Immature natural killer cell (primary cell): ENCODE measurements around the gene KPNB1. TPM values are rescaled to one million over a fixed set of nuclear protein-coding genes. Genes with fewer than 3 reads are reported as not detected.

Experiments used
- DNase-seq, 3 donors: peaks; one replicate each; pipeline ENCODE4 v3.0.0; 2022; ENCODE audit warnings: mixed read lengths in 1 of 3
- H3K27ac Mint-ChIP-seq, 6 donors: one replicate each; pipeline ENCODE4 v1.8.0; 2020; ENCODE audit warnings: mixed read lengths in 6 of 6, mild to moderate bottlenecking in 5 of 6, inconsistent platforms in 4 of 6, moderate library complexity in 3 of 6
- H3K27me3 Mint-ChIP-seq, 3 donors: one replicate each; pipeline ENCODE4 v1.8.0; 2020 to 2021; ENCODE audit warnings: low read depth in 3 of 3, mild to moderate bottlenecking in 3 of 3, mixed read lengths in 3 of 3, moderate library complexity in 3 of 3, inconsistent platforms in 1 of 3
- H3K36me3 Mint-ChIP-seq, 3 donors: one replicate each; pipeline ENCODE4 v1.8.0; 2020; ENCODE audit warnings: mixed read lengths in 3 of 3, inconsistent platforms in 2 of 3, mild to moderate bottlenecking in 2 of 3
- H3K4me1 Mint-ChIP-seq, 2 donors: one replicate each; pipeline ENCODE4 v1.8.0; 2020; ENCODE audit warnings: inconsistent platforms in 2 of 2, mild to moderate bottlenecking in 2 of 2, mixed read lengths in 2 of 2, moderate library complexity in 1 of 2
- H3K4me3 Mint-ChIP-seq, 5 donors: one replicate each; pipeline ENCODE4 v1.8.0; 2020; ENCODE audit warnings: mild to moderate bottlenecking in 5 of 5, mixed read lengths in 5 of 5, inconsistent platforms in 3 of 5, moderate library complexity in 3 of 5
- H3K9me3 Mint-ChIP-seq, 6 donors: one replicate each; pipeline ENCODE4 v1.8.0; 2020; ENCODE audit warnings: mild to moderate bottlenecking in 6 of 6, mixed read lengths in 6 of 6, inconsistent platforms in 4 of 6, moderate library complexity in 3 of 6
- polyA plus RNA-seq, 3 donors: library from polyadenylated mRNA; unstranded; fragments of 300-500 nt; fragmentation: Illumina TruSeq; gene quantifications; one replicate each; pipeline ENCODE4 v1.2.3, GENCODE V29; 2021

The KPNB1 gene
- polyA plus RNA-seq, 3 donors from 2014 or later: 15.8 to 27.9 (median 17.3) TPM

GRCh38 chr17:47649972-47650524, 329 bp downstream of the KPNB1 start:
- Mint-ChIP-seq H3K27me3 (peaks cover 7 to 14% (median 13%) of the 10 kb centered on the region in 3 donors), H3K27ac (peak overlapping the region; percentile 96 to 99 (median 98)), H3K9me3 (no peaks in the 10 kb centered on the region), H3K4me3 (peak overlapping the region; percentile 96 to 99 (median 97)), H3K4me1 (peaks cover 48 to 58% of the 10 kb centered on the region in 2 donors), H3K36me3 (peaks cover 0 to 25% (median 12%) of the 10 kb centered on the region in 3 donors)
- DNase-seq: no peak

- Mint-ChIP-seq H3K9me3 (no peaks in the 10 kb centered on the region), H3K4me3 (peak overlapping the region; percentile 84 to 97 (median 86)), H3K27me3 (peaks cover 7 to 14% (median 13%) of the 10 kb centered on the region in 3 donors), H3K27ac (peak overlapping the region; percentile 73 to 93 (median 90)), H3K36me3 (peaks cover 0 to 32% (median 19%) of the 10 kb centered on the region in 3 donors), H3K4me1 (peaks cover 56 to 66% of the 10 kb centered on the region in 2 donors)
- DNase-seq: peak; percentile 84 to 88 (median 86)
Measured at GRCh38 chr17:47650525-47651522, 1.1 kb downstream of the KPNB1 start.

DNA sequence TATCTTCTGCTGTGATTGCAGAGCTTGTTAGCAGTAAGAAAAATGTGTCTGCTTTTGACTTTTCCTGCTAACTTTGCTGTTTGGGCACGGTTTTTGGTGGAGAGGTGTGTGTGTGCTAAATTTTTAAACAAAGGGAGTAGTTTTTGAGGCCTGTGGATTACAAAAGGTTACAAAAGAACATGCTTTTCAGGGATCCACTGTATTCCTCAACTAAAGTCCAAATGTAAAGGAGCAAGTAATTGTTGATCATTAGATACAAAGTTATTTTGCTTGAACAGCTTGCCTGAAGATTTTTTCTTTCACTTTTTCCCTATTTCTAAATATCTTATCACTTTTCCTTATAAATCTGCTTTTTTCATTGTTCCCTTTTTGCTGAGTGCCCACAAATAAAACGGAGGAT, 2.0 kb downstream of the KPNB1 start:
- H3K36me3 Mint-ChIP-seq: peaks cover 2 to 37% (median 22%) of the 10 kb centered on the region in 3 donors
- no peaks in the 10 kb centered on the region for H3K9me3 Mint-ChIP-seq
- H3K4me1 Mint-ChIP-seq: peaks cover 57 to 68% of the 10 kb centered on the region in 2 donors
- H3K4me3 Mint-ChIP-seq: peak overlapping the region in 3 of 5 donors; percentile 16 to 87 (median 68)
- peak overlapping the region; percentile 47 to 90 (median 76) for H3K27ac Mint-ChIP-seq
- H3K27me3 Mint-ChIP-seq: peaks cover 7 to 14% (median 13%) of the 10 kb centered on the region in 3 donors
- DNase-seq: no peak

DNA sequence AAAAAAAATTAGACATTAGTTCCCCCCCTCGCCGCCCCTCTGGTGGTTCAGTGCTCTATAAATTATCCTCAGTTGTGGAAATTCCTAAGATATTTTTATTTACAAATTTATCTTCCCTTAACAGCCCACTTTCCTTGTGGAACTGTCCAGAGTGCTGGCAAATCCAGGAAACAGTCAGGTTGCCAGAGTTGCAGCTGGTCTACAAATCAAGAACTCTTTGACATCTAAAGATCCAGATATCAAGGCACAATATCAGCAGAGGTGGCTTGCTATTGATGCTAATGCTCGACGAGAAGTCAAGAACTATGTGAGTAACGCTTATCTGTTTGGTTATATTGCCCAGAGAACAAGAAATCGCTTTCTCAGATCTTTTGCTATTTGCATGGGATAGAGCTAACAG, 2.9 kb downstream of the KPNB1 start:
- H3K4me1 Mint-ChIP-seq: peaks cover 58 to 68% of the 10 kb centered on the region in 2 donors
- H3K27ac Mint-ChIP-seq: peak overlapping the region in 4 of 6 donors; percentile 7 to 76 (median 68)
- H3K4me3 Mint-ChIP-seq: no peak overlapping the region
- no peak for DNase-seq
- H3K27me3 Mint-ChIP-seq: peaks cover 7 to 14% (median 13%) of the 10 kb centered on the region in 3 donors
- H3K9me3 Mint-ChIP-seq: no peaks in the 10 kb centered on the region
- peaks cover 3 to 44% (median 28%) of the 10 kb centered on the region in 3 donors for H3K36me3 Mint-ChIP-seq

DNA sequence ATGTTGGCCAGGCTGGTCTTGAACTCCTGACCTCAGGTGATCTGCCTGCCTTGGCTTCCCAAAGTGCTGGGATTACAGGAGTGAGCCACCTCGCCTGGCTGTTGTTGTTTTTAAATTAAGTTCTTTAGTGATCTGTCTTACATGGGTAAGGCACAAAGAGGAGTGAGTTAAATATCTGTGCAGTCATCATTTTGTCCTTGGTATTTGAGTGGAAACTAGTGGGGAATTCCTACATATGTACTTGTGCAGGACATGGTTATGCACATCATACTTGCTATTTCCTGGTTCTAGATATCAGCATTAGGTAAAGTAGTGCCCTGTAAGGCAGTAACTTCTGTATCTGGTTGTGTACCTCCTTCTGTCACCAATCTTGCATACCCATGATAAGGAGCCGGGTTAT, 3.7 kb downstream of the KPNB1 start:
- H3K27me3 Mint-ChIP-seq: peaks cover 7 to 14% (median 13%) of the 10 kb centered on the region in 3 donors
- peaks cover 58 to 70% of the 10 kb centered on the region in 2 donors for H3K4me1 Mint-ChIP-seq
- no peak for DNase-seq
- H3K36me3 Mint-ChIP-seq: peaks cover 5 to 47% (median 31%) of the 10 kb centered on the region in 3 donors
- H3K4me3 Mint-ChIP-seq: no peak overlapping the region
- H3K9me3 Mint-ChIP-seq: no peaks in the 10 kb centered on the region
- peak overlapping the region in 3 of 6 donors; percentile 24 to 51 (median 34) for H3K27ac Mint-ChIP-seq

- DNase-seq: no peak
- no peaks in the 10 kb centered on the region for H3K9me3 Mint-ChIP-seq
- peaks cover 0 to 4% (median 4%) of the 10 kb centered on the region in 3 donors for H3K27me3 Mint-ChIP-seq
- no peak overlapping the region for H3K4me3 Mint-ChIP-seq
- H3K4me1 Mint-ChIP-seq: peaks cover 57 to 69% of the 10 kb centered on the region in 2 donors
- peaks cover 10 to 52% (median 34%) of the 10 kb centered on the region in 3 donors for H3K36me3 Mint-ChIP-seq
- H3K27ac Mint-ChIP-seq: peak overlapping the region; percentile 15 to 74 (median 60)
Measured at GRCh38 chr17:47654991-47655390, 5.3 kb downstream of the KPNB1 start.

DNA sequence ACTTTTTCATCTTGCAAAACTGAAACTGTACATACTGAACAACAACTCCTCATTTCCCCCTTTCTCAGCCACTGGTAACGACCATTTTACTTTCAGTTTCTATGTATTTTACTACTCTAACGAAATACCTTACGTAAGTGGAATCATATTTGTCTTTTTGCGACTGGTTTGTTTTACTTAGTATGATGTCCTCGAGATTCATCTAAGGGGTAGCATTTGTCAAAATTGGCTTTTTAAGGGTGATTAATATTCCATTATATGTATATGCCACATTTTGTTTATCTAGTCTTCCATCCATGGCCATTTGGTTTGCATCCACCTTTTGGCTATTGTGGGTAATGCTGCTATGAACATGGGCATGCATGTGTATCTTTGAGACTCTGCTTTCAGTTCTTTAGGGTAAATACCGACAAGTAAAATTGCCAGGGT, 10.4 kb downstream of the KPNB1 start:
- peak; percentile 60 to 65 (median 65) for DNase-seq
- Mint-ChIP-seq H3K27ac (peak overlapping the region; percentile 85 to 97 (median 90)), H3K4me3 (peak overlapping the region; percentile 82 to 90 (median 86)), H3K36me3 (peaks cover 15 to 37% (median 28%) of the 10 kb centered on the region in 3 donors), H3K4me1 (peaks cover 38 to 43% of the 10 kb centered on the region in 2 donors), H3K27me3 (peaks cover 0 to 3% (median 0%) of the 10 kb centered on the region in 3 donors), H3K9me3 (no peaks in the 10 kb centered on the region)

GRCh38 chr17:47663912-47664623, 14.3 kb downstream of the KPNB1 start:
- Mint-ChIP-seq H3K27me3 (peaks cover 0 to 3% (median 0%) of the 10 kb centered on the region in 3 donors), H3K9me3 (no peaks in the 10 kb centered on the region), H3K27ac (peak overlapping the region in 5 of 6 donors; percentile 56 to 81 (median 64)), H3K4me3 (no peak overlapping the region), H3K4me1 (peaks cover 19 to 27% of the 10 kb centered on the region in 2 donors), H3K36me3 (peaks cover 5 to 29% (median 16%) of the 10 kb centered on the region in 3 donors)
- DNase-seq: peak; percentile 62 to 70 (median 63)

DNA sequence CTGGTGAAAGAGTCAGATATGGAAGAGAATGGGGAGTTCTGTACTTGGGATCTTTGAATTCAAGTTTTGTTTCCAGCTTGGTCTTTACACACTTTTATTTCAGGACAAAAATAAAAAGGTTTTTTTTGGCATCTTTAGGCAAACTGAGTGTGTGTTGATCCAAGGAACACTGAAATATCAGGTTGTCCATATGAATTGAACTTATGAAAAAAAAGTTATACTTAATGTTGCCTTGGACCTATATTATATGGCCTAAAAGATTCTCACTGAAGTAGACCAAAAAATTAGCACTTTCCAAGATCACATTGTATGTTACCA, 14.9 kb downstream of the KPNB1 start:
- Mint-ChIP-seq H3K4me3 (no peak overlapping the region), H3K4me1 (peaks cover 17 to 23% of the 10 kb centered on the region in 2 donors), H3K36me3 (peaks cover 6 to 34% (median 19%) of the 10 kb centered on the region in 3 donors), H3K27me3 (peaks cover 0 to 3% (median 0%) of the 10 kb centered on the region in 3 donors), H3K9me3 (no peaks in the 10 kb centered on the region), H3K27ac (peak overlapping the region in 4 of 6 donors; percentile 18 to 81 (median 60))
- DNase-seq: no peak

DNA sequence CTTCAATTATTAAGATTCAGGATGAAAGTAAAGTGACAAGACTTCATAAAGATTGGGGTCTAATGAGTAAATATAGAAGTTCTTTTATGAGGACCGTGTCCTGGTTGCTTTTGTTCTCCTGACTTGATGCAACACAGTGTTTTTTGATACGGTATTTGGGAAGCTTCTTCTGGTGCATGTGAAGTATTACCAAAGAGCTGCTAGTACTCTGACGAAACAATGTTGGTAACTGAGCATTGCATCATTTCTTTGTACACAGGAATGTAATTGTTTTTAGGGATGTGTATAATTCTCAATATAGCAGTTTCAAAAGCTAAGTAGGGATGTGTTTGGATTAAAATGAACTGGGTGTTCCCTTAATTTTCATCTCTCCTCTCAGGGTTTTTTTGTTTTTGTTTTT, 15.9 kb downstream of the KPNB1 start:
- H3K36me3 Mint-ChIP-seq: peaks cover 13 to 43% (median 26%) of the 10 kb centered on the region in 3 donors
- DNase-seq: no peak
- no peaks in the 10 kb centered on the region for H3K9me3 Mint-ChIP-seq
- peak overlapping the region in 1 of 6 donors; percentile 30 for H3K27ac Mint-ChIP-seq
- no peak overlapping the region for H3K4me3 Mint-ChIP-seq
- peaks cover 12% of the 10 kb centered on the region in 2 donors for H3K4me1 Mint-ChIP-seq
- H3K27me3 Mint-ChIP-seq: peaks cover 0 to 3% (median 0%) of the 10 kb centered on the region in 3 donors

GRCh38 chr17:47669081-47669480, 19.4 kb downstream of the KPNB1 start:
- H3K27me3 Mint-ChIP-seq: peaks cover 0 to 2% (median 0%) of the 10 kb centered on the region in 3 donors
- DNase-seq: no peak
- H3K4me1 Mint-ChIP-seq: peaks cover 6 to 7% of the 10 kb centered on the region in 2 donors
- no peaks in the 10 kb centered on the region for H3K9me3 Mint-ChIP-seq
- H3K4me3 Mint-ChIP-seq: no peak overlapping the region
- peaks cover 19 to 55% (median 35%) of the 10 kb centered on the region in 3 donors for H3K36me3 Mint-ChIP-seq
- H3K27ac Mint-ChIP-seq: no peak overlapping the region

DNA sequence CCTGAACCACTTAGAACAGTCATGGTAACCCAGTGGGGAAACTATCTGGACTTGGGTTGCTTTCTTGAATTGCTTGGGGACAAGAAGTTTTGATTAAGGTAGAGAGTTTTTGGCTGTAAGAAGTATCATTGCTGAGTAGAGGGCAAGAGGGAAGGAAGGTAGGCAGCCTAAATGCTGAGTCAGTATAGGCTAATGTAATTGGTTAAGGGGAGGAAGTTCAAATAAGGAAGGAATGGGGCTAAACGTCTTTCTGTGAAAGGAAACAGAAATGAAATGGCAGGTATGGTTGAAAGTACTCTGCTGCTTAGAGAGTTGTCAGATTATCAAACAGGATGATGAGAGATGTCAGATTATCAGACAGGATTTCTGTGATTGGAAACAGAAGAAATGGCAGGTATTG, 20.3 kb downstream of the KPNB1 start:
- peaks cover 0 to 3% of the 10 kb centered on the region in 2 donors for H3K4me1 Mint-ChIP-seq
- peaks cover 16 to 60% (median 40%) of the 10 kb centered on the region in 3 donors for H3K36me3 Mint-ChIP-seq
- no peak overlapping the region for H3K4me3 Mint-ChIP-seq
- H3K9me3 Mint-ChIP-seq: no peaks in the 10 kb centered on the region
- peaks cover 0 to 2% (median 0%) of the 10 kb centered on the region in 3 donors for H3K27me3 Mint-ChIP-seq
- no peak for DNase-seq
- H3K27ac Mint-ChIP-seq: peak overlapping the region in 5 of 6 donors; percentile 2 to 77 (median 15)

- H3K9me3 Mint-ChIP-seq: no peaks in the 10 kb centered on the region
- peak overlapping the region in 2 of 6 donors; percentile 17 to 21 for H3K27ac Mint-ChIP-seq
- H3K36me3 Mint-ChIP-seq: peaks cover 34 to 68% (median 55%) of the 10 kb centered on the region in 3 donors
- H3K4me3 Mint-ChIP-seq: no peak overlapping the region
- H3K27me3 Mint-ChIP-seq: peaks cover 0 to 2% (median 0%) of the 10 kb centered on the region in 3 donors
- no peak for DNase-seq
- peaks cover 0 to 3% of the 10 kb centered on the region in 2 donors for H3K4me1 Mint-ChIP-seq
Measured at GRCh38 chr17:47674499-47674898, 24.8 kb downstream of the KPNB1 start.
